Stimulated activated CD4-positive, alpha-beta T cell treated with anti-CD3 and anti-CD28 coated beads, Interleukin-15, amount 100 ng/mL, for 1 hour (primary cell): ENCODE measurements around the gene LRRC4C.

Experiments used
- DNase-seq, 2 donors: peaks; one replicate each; pipeline ENCODE4 v3.0.0-alpha.2; 2020; ENCODE audit warnings: low read depth in 1 of 2, low spot score in 1 of 2

LRRC4C gene

GRCh38 chr11:40388097-40388818 lies 1071.2 kb downstream of the LRRC4C start:
- no peak for DNase-seq

- DNase-seq, result no peak
Observed at GRCh38 chr11:40387240-40387980, 1072.0 kb downstream of the LRRC4C start.

- no peak for DNase-seq
Observed at GRCh38 chr11:40384991-40385390, 1074.5 kb downstream of the LRRC4C start.

- no peak for DNase-seq
Observed at GRCh38 chr11:40381481-40381880, 1078.0 kb downstream of the LRRC4C start.

- no peak for DNase-seq
Observed at GRCh38 chr11:40380835-40381234, 1078.6 kb downstream of the LRRC4C start.

GRCh38 chr11:40376331-40376730 lies 1083.1 kb downstream of the LRRC4C start:
- no peak for DNase-seq

- no peak for DNase-seq
Observed at GRCh38 chr11:40370821-40371616, 1088.4 kb downstream of the LRRC4C start.

- DNase-seq, result no peak
Observed at GRCh38 chr11:40360206-40360798, 1099.2 kb downstream of the LRRC4C start.

- no peak for DNase-seq
Observed at GRCh38 chr11:40354121-40354520, 1105.3 kb downstream of the LRRC4C start.

GRCh38 chr11:40340911-40341310 lies 1118.5 kb downstream of the LRRC4C start:
- DNase-seq, result no peak

- no peak for DNase-seq
Observed at GRCh38 chr11:40338739-40339138, 1120.7 kb downstream of the LRRC4C start.

GRCh38 chr11:40338062-40338461 lies 1121.4 kb downstream of the LRRC4C start:
- no peak for DNase-seq

- DNase-seq, result no peak
Observed at GRCh38 chr11:40337118-40337517, 1122.3 kb downstream of the LRRC4C start.

- no peak for DNase-seq
Observed at GRCh38 chr11:40328890-40329614, 1130.4 kb downstream of the LRRC4C start.

GRCh38 chr11:40323241-40323640 lies 1136.2 kb downstream of the LRRC4C start:
- no peak for DNase-seq

- no peak for DNase-seq
Observed at GRCh38 chr11:40321537-40321936, 1137.9 kb downstream of the LRRC4C start.

- no peak for DNase-seq
Observed at GRCh38 chr11:40316171-40316570, 1143.3 kb downstream of the LRRC4C start.

- DNase-seq, result no peak
Observed at GRCh38 chr11:40315122-40315521, 1144.3 kb downstream of the LRRC4C start.

- DNase-seq, result no peak
Observed at GRCh38 chr11:40314327-40314726, 1145.1 kb downstream of the LRRC4C start.

- no peak for DNase-seq
Observed at GRCh38 chr11:40306938-40307548, 1152.4 kb downstream of the LRRC4C start.
